ENCODE results near the gene SLC10A7.
A peak's percentile ranks its signal among the peaks of the same experiment; 100 is the strongest.

Gene SLC10A7

GRCh38 chr4:146349306-146349705 is 172.4 kb downstream of the SLC10A7 start:
- DNase-seq (ENCODE audit: low read depth): no peak

- no peak for DNase-seq (ENCODE audit: low read depth)
These were observed 173.9 kb downstream of the SLC10A7 start for GRCh38 chr4:146347822-146348221.

GRCh38 chr4:146346276-146346675 is 175.5 kb downstream of the SLC10A7 start:
- no peak for DNase-seq (ENCODE audit: low read depth)

GRCh38 chr4:146343776-146344175 is 178.0 kb downstream of the SLC10A7 start:
- no peak for DNase-seq (ENCODE audit: low read depth)

- no peak for DNase-seq (ENCODE audit: low read depth)
These were observed 178.5 kb downstream of the SLC10A7 start for GRCh38 chr4:146343199-146343598.

- no peak for DNase-seq (ENCODE audit: low read depth)
These were observed 179.0 kb downstream of the SLC10A7 start for GRCh38 chr4:146342600-146343192.

- no peak for DNase-seq (ENCODE audit: low read depth)
These were observed 180.9 kb downstream of the SLC10A7 start for GRCh38 chr4:146340798-146341197.

- no peak for DNase-seq (ENCODE audit: low read depth)
These were observed 183.2 kb downstream of the SLC10A7 start for GRCh38 chr4:146338512-146338911.

GRCh38 chr4:146336410-146336807 is 185.3 kb downstream of the SLC10A7 start:
- DNase-seq (ENCODE audit: low read depth): no peak

GRCh38 chr4:146335763-146336409 is 185.9 kb downstream of the SLC10A7 start:
- DNase-seq (ENCODE audit: low read depth): no peak

- no peak for DNase-seq (ENCODE audit: low read depth)
These were observed 186.8 kb downstream of the SLC10A7 start for GRCh38 chr4:146334862-146335449.

GRCh38 chr4:146333895-146334262 is 187.9 kb downstream of the SLC10A7 start:
- no peak for DNase-seq (ENCODE audit: low read depth)

- peak; percentile 3 for DNase-seq (ENCODE audit: low read depth)
These were observed 188.4 kb downstream of the SLC10A7 start for GRCh38 chr4:146333187-146333894.

- no peak for DNase-seq (ENCODE audit: low read depth)
These were observed 191.3 kb downstream of the SLC10A7 start for GRCh38 chr4:146330392-146330791.

GRCh38 chr4:146329050-146329716 is 192.6 kb downstream of the SLC10A7 start:
- DNase-seq (ENCODE audit: low read depth): no peak

GRCh38 chr4:146327859-146328650 is 193.7 kb downstream of the SLC10A7 start:
- DNase-seq (ENCODE audit: low read depth): no peak

GRCh38 chr4:146318894-146319293 is 202.8 kb downstream of the SLC10A7 start:
- no peak for DNase-seq (ENCODE audit: low read depth)

- no peak for DNase-seq (ENCODE audit: low read depth)
These were observed 204.0 kb downstream of the SLC10A7 start for GRCh38 chr4:146317783-146318182.

GRCh38 chr4:146315184-146315583 is 206.6 kb downstream of the SLC10A7 start:
- DNase-seq (ENCODE audit: low read depth): no peak

- no peak for DNase-seq (ENCODE audit: low read depth)
These were observed 210.3 kb downstream of the SLC10A7 start for GRCh38 chr4:146311238-146311970.
